T-helper 2 cell treated with Interferon-gamma antibody and Interleukin-4, amounts not matched to agents 100 ng/mL and 5 ng/mL, for 36 hours (primary cell): ENCODE results near the gene UBE2C. TPM values are rescaled to one million over a fixed set of nuclear protein-coding genes. Genes with fewer than 3 reads are reported as not detected.
"Not testable (repeated sequence)": the region's sequence is repeated elsewhere in the genome, so short reads cannot be mapped to it uniquely, and the experiment has no call there.

Experiments
- intact Hi-C: fragments of 100-400 bp; cut with micrococcal nuclease; formaldehyde crosslinking; loops from one replicate; pipeline ENCODE4 v1.15.1; 2023
- total RNA-seq: library from RNA; stranded (reverse); gene quantifications from 2 replicates; pipeline ENCODE4 v1.2.3, GENCODE V29; 2022

The UBE2C gene
- 181 and 183 TPM in 2 replicates for total RNA-seq

DNA sequence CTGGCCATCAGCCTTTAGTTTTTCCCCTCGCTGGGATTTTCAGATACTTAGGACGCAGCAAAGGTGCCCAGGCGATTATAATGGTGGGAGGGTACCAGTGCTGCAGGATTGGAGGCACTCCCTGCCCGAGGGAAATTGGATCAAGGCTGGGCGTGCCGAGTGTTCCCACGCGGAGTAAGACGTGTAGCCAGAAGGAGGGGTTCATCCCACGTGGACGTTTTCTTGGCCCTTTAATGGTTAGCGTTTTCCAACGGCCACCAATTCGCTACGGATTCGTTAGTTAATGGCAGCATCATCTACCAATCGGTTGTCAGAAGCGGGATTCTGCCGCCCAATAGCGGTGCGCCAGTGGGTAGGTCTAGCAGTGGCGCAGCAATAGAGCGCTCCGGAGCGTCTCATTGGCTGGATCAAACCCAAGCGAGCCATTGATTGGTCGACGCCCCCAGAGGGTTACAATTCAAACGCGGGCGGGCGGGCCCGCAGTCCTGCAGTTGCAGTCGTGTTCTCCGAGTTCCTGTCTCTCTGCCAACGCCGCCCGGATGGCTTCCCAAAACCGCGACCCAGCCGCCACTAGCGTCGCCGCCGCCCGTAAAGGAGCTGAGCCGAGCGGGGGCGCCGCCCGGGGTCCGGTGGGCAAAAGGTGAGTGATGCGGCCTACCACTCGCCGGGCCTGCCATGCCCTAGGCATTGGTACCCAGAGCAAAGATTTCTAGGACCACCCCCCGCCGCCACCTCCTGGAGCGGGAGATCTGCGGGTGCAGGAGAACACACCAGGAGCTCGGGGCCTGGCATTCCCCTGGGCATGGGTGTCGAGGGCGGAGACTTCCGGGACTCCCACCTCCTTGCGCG lies at the start of gene UBE2C:
UBE2C (plus strand) TSS at position 488 of the 849 bp plus-strand sequence; CDS start at position 540, 52 bp downstream.
- intact Hi-C loops: loop anchor here (1.0 to 5.0 kb wide), 6 partner anchors 14 to 160 kb away; partner anchors contain the start of genes ACOT8, CTSA, DNTTIP1 and NEURL2

DNA sequence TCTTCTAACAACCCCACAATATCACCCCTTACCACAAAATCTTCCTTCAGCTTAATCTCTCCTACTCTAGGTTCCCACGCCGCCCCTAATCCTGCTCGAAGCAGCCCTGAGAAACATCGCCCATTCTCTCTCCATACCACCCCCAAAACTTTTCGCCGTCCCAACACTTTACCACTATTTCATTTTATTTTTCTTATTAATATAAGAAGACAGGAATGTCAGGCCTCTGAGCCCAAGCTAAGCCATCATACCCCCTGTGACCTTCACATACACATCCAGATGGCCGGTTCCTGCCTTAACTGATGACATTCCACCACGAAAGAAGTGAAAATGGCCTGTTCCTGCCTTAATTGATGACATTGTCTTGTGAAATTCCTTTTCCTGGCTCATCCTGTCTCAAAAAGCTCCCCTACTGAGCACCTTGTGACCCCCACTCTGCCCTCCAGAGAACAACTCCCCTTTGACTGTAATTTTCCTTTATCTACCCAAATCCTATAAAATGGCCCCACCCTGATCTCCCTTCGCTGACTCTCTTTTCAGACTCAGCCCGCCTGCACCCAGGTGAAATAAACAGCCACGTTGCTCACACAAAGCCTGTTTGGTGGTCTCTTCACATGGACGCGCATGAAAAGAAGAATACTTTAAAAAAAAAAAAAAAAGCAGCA lies 47.7 kb upstream of the UBE2C start:
- intact Hi-C loops: not testable (repeated sequence)

DNA sequence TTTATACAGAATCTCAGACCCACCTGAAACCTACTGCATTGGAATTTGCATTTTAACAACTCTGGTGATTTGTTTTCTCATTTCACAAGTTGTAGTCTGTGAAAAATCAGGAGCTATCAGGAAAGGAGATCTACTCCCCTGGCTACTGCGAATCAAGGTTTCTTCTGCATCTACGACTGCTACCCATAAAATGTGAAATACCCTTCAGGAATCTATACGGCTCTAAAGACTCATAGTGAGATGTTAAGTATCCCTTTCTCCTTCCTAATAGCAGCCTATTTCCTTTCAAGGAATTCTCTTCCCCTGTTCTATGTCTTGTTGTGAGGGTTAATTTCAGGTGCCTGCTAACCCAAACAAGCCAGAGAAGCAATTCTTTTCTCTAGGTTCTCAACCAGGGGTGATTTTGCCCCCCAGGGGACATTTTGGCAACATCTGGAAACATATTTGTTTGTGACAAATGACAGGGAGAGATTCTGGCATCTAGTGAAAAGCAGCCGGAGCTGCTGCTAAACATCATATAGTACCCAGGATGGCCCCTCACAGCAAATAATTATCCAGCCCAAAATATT lies 47.1 kb upstream of the UBE2C start:
- intact Hi-C loops: no loop called here

DNA sequence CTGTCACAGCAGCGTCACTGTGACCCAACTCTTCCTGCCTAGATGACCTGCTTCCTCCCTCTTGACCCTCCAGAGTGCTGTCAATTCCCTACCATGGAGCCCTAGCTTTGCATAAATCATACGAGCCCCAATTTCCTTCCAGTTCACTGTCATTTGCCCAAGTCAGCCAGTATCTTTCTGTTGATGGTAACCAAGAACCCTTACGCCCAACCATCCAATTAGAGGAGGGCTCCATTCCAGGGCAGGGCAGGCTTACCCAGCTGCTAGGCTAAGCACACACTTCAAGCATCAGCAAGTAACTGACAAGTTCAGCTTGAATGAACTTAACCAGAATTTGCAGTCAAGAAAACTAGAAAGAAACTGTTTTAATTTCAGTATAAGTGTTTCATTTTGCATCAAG lies 46.5 kb upstream of the UBE2C start:
- intact Hi-C loops: no loop called here

DNA sequence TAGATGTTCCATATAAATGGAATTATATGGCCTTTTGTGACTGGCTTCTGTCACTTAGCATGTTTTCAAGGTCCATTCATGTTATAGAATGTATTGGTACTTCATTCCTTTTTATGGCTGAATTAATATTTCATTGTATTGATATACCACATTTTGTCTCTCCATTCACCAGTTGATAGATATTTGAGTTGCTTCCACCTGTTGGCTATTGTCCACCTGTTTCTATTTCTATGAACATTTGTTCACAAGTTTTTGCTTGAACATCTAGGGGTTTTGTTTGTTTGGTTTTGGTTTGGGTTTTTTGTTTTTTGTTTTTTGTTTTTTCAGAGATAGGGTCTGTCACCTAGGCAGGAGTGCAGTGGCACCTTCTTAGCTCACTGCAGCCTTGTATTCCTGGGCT lies 44.0 kb upstream of the UBE2C start:
- intact Hi-C loops: no loop called here

DNA sequence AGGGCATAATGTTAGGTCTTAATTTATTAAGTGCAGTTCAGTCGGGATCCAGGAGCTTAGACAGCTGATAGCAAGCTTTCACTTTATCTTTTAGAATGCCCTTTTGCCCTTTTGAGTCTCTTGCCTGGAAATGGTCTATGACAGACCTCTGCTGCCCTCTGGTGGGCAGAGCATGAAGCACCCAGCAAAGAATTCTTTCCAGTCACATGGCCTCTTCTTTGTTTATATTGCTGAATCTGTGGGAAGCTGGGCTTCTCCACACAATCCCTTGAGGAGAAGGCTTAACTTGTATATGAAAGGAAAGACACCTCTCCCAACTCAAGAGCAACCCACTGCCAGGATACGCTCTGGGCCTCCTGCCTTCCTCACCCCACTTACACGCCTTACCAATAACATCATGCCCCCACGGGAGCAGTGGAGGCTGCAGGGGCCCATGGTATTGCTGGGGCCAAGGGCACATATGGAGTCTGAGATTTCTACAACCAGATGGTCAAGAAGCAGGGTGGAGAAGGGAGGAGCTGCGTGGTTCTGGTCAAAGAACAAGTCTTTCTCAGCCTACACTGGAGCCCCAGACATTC lies 41.2 kb upstream of the UBE2C start:
- intact Hi-C loops: loop anchor here (1.0 kb wide), 2 partner anchors 315 to 452 kb away; no protein-coding TSS in a partner anchor

DNA sequence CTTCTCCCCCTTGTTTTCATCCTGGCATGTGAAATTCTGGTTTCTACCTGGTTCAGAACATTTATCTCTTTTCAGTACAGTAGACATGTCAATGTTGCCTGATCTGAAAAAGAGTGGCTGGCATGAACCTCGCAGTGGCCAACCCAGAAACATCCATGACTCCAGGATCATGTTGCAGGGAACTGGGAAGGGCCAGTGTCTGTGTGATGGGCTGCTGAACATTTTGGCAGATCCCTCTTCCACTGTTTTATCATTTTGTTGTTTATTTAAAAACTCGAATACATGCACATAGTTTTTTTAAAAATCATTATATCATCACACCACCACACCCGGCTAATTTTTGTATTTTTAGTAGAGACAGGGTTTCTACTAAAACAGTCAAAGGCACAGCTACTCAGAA lies 39.8 kb upstream of the UBE2C start:
- intact Hi-C loops: no loop called here

DNA sequence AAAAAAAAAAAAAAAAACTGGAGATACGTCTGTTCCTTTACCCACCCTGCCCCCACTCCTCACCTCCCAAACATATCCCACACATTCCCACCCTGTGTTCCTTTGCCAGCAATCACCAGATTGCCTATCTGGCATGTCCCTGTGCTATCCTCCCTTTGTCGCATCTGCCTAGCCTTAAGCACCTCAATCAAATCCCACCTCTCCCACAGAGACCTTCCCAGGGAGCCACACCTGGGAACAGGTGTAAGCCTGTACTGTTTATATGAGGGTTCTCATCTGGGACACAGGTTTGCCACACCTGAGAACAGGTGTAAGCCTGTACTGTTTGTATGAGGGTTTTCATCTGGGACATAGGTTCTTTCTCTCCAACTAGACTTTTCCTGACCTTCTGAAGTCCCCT lies 37.5 kb upstream of the UBE2C start:
- intact Hi-C loops: no loop called here

DNA sequence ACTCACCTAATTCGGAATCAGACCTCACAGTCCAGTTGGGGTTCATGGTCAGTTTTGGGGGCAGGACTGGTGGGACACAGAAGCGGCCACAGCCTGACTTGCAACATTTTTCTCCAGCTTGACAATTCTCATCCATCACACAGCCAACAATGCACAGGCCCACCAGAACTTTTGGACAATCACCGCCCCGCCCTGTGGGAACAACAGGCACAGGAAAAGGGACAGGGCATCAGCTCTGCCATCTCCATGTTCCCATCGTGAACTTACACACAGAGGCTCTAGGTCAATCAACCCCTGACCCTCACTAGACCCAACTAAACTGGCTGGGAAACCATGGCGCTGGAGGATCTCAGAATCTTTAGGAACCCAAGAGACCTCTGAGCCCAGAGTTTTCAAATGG lies 37.0 kb upstream of the UBE2C start:
- intact Hi-C loops: no loop called here

DNA sequence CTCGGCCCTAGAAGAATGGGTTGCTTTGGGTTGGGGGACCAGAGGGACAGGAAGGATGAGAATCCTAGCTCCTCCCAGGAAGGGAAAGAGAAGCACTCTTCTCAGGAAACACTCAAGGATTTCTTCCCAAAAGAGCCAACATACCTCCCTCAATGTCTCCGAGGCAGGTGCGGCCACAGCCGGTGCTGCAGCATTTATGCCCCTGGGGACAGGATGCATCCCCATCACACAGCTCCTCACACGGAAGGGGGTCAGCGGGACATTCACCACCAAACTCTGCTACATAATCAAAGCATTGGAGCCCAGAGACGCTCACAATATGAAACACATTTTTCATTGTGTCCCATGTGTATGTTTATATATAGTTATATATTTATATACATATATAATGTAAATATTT lies 35.5 kb upstream of the UBE2C start:
- intact Hi-C loops: no loop called here

DNA sequence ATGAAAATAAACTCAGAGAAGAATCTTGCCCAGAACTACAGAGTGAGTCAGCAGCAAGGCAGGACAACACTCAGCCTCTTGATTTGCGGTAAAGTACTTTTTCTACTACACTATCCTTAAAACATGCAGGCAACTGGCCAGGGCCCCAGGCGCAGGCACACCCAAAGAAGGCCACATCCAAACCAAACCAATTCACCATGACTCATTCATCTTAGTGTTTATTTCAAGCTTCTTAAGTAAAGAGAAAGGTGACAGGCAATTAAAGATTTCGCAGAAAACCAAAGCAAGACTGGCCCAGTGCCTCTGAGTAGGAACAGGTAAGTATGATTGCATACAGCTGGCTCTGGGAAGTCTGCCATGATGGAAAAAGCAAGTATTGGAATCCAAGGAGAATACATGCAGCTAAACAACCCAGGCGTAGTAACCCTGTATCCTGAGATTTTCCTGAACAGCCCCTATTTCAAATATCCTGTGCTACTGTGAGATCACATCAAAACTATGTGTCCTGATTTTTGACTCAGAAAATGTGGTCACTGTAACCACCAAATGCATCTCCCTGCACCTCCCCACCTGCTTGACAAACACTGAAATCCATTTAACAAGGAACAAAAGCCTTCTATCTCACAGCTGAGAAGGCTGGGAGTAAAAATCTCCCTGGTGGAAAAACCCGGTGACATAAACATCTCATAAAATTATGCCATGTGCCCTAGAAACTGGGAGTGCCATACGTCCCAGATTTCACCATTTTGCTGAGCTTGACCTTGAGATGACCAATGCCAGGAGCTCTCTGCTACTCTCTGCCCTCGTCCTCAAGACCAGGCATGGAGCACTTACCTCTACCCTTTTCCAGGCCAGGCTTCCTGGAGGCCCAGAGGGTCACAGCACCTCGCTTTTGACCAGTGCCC lies 33.2 kb upstream of the UBE2C start:
- intact Hi-C loops: no loop called here

DNA sequence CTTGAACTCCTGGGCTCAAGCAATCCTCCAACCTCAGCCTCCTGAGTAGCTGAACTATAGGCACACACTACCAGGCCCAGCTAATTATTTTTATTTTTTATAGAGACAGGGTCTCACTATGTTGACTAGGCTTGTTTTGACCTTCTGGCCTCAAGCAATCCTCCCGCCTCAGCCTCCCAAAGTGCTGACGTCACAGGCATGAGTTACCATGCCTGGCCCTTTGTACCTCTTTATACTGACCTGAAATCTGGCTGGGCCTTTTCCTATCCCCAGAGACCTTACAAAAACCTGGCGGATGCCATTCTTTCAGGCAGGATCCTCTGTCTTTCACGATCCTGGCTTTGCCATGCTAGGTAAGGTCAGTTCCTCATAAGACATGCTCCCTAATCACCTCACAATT lies 32.3 kb upstream of the UBE2C start:
- intact Hi-C loops: no loop called here

DNA sequence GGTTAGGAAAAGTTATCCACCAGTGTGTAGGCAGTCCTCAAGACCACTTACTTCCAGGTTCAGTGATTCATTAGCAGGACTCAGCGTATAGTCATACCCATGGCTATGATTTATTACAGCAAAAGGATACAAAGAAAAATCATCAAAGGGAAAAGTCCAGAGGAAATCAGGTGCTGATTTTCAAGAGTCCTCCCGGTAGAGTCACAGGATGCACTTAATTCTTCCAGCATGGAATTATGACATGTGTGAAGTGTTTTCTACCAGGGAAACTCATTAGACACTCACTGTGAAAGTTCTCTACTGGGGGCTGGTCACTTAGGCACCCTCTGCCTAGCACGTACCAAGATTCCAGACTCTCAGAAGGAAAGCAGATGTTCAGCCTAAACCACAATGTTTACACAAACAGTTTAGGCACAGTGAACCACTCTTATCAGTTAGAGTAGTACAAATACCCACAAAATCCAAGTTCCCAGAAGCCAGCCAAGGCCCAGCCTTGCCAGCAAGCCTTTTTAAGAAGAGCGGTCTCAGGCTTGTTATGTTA lies 31.0 kb upstream of the UBE2C start:
- intact Hi-C loops: no loop called here

DNA sequence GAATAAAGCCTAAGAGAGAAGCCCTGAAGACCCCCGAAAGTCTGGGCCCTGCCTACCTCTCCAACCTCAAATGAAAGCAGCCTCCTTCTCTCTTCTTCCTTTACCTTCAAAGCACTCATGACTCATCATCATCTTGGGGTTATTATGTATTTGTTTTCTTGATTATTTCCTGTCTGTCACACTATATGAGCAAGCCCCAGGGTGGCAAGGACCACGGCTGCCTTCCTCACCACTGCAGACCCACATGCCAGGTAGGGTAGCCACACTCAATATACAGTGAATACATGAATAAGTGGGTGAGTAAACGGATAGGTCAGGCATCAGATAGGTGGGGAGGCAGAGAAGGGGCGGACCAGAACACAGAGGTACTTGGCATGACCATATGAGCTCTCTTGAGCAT lies 29.6 kb upstream of the UBE2C start:
- intact Hi-C loops: no loop called here

DNA sequence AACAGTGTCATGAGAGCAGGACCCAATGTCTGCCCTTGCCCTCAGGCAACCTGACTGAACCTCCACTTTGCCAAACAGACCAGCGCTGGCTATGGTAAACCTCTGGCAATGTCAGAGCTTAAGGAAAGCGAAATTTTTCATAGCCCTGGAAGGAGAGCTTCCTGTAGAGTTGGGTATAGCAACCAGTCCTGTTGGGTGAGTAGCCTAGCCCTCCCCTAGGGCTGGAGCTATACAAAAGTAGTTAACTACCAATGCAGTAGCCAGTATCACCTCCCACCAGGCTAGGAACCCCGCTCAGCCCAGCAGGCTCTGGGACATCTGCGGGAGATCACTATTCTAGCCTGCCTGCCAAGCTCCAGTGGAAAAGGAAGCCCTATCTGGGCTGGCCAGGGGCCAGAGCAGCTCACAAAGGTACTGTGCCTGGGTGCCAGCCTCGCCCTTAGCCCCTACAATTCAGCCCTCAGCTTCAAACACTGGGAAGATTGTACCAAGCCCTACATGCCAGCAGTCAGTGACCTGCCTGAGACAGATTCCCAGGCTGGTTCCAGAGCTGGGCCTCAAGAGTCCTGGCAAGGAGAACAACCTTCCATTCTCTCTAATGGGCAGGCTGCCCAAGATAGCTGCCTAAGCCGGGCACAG lies 28.7 kb upstream of the UBE2C start:
- intact Hi-C loops: no loop called here

DNA sequence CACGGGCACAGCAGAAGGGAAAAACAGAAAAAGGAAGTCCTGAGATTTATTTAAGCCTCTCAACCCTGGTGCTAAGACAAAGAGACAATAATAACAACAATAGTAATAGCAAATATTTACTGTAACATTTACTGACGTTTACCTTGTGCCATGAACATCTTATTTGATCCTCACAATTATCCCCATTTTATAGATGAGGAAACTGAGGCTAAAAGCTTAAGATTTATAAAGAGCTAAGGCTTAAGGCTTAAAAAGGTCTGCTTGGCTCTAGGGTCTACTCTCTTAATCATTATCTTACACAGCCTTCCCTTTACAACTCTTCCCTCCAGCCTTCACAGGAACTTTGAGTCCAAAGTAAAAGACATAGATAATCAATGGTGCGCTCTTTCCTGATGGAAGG lies 24.1 kb upstream of the UBE2C start:
- intact Hi-C loops: no loop called here

DNA sequence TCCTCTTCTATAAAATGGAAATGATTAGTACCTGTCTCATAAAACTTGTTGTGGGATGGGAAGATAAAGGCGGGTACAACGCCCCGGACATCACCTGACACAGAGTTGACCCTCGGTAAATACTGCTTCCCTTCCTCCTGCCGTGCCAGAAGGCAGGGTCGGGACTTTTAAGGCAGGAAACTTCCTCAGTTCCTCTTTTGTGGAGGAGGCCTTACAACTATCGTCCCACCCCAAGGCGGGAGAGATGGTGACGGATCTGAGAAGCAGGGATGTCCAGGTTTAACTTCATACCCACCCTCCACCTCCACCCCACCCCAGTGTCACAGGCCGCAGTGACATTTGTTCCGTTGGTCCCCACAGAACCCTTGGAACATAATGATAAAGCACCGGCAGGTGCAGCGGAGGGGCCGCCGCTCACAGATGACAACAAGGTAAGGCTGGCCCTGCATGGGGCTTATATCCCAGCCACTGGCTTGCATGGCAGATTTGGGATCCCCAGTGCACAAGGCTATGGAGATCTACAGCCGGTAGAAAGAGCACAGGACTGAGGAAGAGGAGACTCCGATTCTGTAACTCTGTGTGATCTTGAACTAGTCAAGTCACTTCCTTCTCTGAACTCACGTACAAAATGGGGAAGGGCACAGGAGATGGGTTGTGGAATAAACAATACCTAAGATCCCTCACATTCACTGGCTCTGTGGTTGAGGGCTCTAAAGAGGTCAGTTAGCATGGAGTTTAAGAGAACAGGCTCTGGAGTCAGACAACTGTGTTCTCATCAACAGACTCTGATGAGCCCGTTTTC lies 19.9 kb upstream of the UBE2C start:
- intact Hi-C loops: loop anchor here (5.0 to 10.0 kb wide), 3 partner anchors 65 to 1578 kb away; partner anchors contain the start of genes ACOT8, NCOA5, OSER1 and ZSWIM3

DNA sequence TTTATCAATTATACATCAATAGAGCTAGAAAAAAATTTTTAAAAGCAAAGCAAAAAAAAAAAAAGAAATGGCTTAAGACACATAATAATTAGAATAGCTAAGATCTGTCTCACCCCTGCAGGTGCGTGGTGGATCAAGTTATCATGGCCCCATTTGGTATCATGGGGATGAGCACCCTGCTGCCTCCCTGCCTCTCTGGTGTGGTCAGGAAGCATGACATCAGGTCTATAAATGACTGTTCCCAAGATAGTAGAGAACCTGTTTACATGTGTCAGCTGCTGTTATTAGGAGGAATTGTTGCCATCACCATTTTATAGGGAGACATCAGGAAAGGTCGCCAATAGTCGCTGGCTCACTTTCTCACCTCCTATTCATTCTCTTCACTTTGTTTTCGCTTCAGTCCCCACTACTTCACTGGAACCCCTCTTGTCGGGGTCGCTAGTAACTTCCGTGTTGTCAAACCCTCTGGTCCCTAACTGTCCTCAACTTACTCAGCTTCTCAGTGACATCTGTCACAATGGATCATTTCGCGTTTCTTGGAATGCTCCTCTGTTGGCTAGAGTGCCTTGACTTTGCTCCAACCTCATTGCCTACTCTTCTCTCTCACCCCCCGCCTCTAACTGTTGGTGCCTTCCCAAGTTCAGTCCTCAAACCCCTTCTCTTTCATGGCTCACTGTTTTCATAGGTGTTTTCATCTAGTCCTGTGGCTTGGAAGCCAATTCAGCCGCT lies 15.9 kb upstream of the UBE2C start:
- intact Hi-C loops: loop anchor here (10.0 kb wide), 1 partner anchor 1582 kb away; the partner anchor contains the start of gene OSER1
